Kidney (tissue), 22 donors: ENCODE results near the gene STX11. TPM values are rescaled to one million over a fixed set of nuclear protein-coding genes. Genes with fewer than 3 reads are reported as not detected.

Experiments used
- DNase-seq, 5 donors: peaks; one replicate each; pipeline ENCODE4 v3.0.0-alpha.2; 2013 to 2020
- FAIRE-seq: peaks from 2 replicates; lab custom pipeline; 2012; peaks lifted over from hg19 to GRCh38; lab: Jason Lieb, UNC
- H3K27ac ChIP-seq, 2 donors: one replicate each; pipeline ENCODE4 v1.7.0; 2013; ENCODE audit warnings: low read depth in 2 of 2, low read length in 2 of 2, inconsistent platforms in 1 of 2
- H3K27me3 ChIP-seq: one replicate; pipeline ENCODE4 v1.7.1; 2013; ENCODE audit warnings: low read length, inconsistent platforms; ENCODE audit not compliant: control insufficient read depth, insufficient read depth
- H3K36me3 ChIP-seq, 3 donors: one replicate each; pipeline versions ENCODE4 v1.7.0 to v1.7.1; 2013; ENCODE audit warnings: low read length in 3 of 3, control low read depth in 1 of 3, inconsistent platforms in 1 of 3; ENCODE audit not compliant: insufficient read depth in 3 of 3, control insufficient read depth in 2 of 3
- H3K4me1 ChIP-seq, 3 donors: one replicate each; pipeline versions ENCODE4 v1.7.0 to v1.7.1; 2013; ENCODE audit warnings: low read length in 3 of 3, inconsistent platforms in 1 of 3, low read depth in 1 of 3; ENCODE audit not compliant: control insufficient read depth in 2 of 3, insufficient read depth in 2 of 3
- H3K4me3 ChIP-seq, 3 donors: one replicate each; pipeline versions ENCODE4 v1.7.0 to v1.8.1; 2013; ENCODE audit warnings: low read length in 3 of 3, control low read depth in 1 of 3, inconsistent platforms in 1 of 3
- H3K9ac ChIP-seq, 3 donors: one replicate each; pipeline versions ENCODE4 v1.7.0 to v1.7.1; 2013; ENCODE audit warnings: low read length in 3 of 3, control low read depth in 1 of 3, inconsistent platforms in 1 of 3
- H3K9me3 ChIP-seq, 3 donors: one replicate each; pipeline versions ENCODE4 v1.7.0 to v1.7.1; 2013; ENCODE audit warnings: low read length in 3 of 3, control low read depth in 1 of 3, inconsistent platforms in 1 of 3; ENCODE audit not compliant: control insufficient read depth in 2 of 3, insufficient read depth in 1 of 3
- intact Hi-C: fragments of 100-400 bp; cut with DNase I; formaldehyde crosslinking; loops from one replicate; pipeline ENCODE4 v1.11.1; 2022
- long read RNA-seq, 10 donors: library from polyadenylated mRNA in 1 of 10; unstranded in 1 of 10; transcript quantifications; one replicate each; pipeline ENCODE4 v2.0.0 and lab custom pipeline, GENCODE V29; 2021 to 2026
- polyA plus RNA-seq: library from polyadenylated mRNA; stranded (reverse); fragments of 350-450 nt; fragmentation: Illumina TruSeq; extraction: RNeasy Lipid Tissue Mini Kit (QIAGEN cat#74804); gene quantifications from one replicate; pipeline ENCODE4 v1.2.3, GENCODE V29; 2014; ENCODE audit warnings: low read depth, low replicate concordance; ENCODE audit not compliant: insufficient read depth
- total RNA-seq: library from RNA; stranded (reverse); fragmentation: NEBNext Ultra II Directional; extraction: Animal tissue kit (Norgen Biotek cat#: 25700); gene quantifications from one replicate; pipeline ENCODE4 v1.2.1, GENCODE V29; 2021
- TF ChIP-seq, protein P1 (sequence below): IDR thresholded peaks from 3 replicates; pipeline ENCODE4 v1.5.1; 2012; ENCODE audit warnings: mild to moderate bottlenecking, moderate library complexity, borderline replicate concordance; ENCODE audit not compliant: insufficient read depth; ENCODE audit errors: extremely low read depth
- donor health status: control.
- donor health status: control.
- donor health status: control.
- donor health status: control.
- donor health status: control.
- donor health status: DM: yes; HTN: yes; CAD: no.
- donor health status: Normal renal cell carcinoma (clear cell type).

Gene STX11
- total RNA-seq: 6.7 TPM
- polyA plus RNA-seq: 2.0 TPM
- long read RNA-seq, donor 1, partial matches to known transcripts: 0 of 1 reads
- long read RNA-seq, donor 1, other reads (novel, unspliced or antisense): 0 of 1 reads
- long read RNA-seq, donor 2: 0 reads
- long read RNA-seq, donor 3: 0 reads
- long read RNA-seq, donor 4, partial matches to known transcripts: 0 of 1 reads
- long read RNA-seq, donor 4, other reads (novel, unspliced or antisense): 0 of 1 reads
- long read RNA-seq, donor 5: 0 reads
- long read RNA-seq, donor 6: 0 reads
- long read RNA-seq, donor 7, partial matches to known transcripts: 0 of 2 reads
- long read RNA-seq, donor 7, other reads (novel, unspliced or antisense): 0 of 2 reads
- long read RNA-seq, donor 8: 0 reads
- long read RNA-seq, donor 9: 0 reads
- long read RNA-seq, donor 10: 0 reads

DNA sequence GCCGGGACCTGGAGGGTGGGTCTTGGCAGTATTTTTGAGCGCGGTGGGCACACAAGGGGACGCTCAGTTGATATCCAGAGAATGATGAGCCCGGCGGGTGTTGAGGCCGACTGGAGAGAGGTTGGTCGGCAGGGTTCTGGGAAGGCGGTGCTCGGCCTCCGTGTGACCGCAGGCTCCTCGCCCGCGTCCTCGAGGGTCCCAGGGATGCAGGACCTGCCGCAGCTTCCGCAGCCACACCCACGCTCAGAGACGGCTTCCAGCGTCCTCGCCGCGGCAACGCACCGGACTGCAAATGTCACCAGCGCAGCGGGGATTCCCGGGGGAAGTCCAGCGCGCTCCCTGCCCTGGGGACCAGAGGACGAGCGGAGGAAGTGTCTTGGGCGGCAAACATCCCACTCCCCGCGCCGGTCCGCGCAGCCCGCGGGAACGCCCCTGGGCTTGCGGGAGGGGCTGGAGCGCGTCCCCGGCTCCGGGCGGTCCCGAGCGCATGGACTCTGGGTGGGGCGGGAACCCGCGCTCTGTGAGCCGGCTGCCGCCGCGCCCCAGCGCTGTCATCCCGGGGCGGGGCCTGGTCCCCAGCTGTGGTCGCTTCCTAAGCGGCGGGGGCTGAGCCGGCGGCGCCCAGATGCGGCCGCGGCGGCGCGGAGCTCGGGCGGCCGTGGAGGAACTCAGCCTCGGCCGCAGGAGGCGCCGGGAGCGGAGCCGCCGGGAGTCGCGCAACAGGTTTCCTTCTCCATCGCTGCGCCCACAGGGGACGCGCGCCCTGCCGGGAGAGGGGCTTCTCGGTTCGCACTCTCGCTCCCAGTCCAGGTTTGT is at the start of gene STX11:
TSS of gene STX11 (plus strand) at position 624 of the 816 bp plus-strand sequence. CDS start 36,111 bp downstream, outside the sequence.
- Histone ChIP-seq H3K9me3 (no peaks in the 10 kb centered on the region), H3K36me3 (no peaks in the 10 kb centered on the region), H3K9ac (peak within 1 kb of the TSS; percentile 8 to 61 (median 24)), H3K27ac (peak within 1 kb of the TSS in 1 of 2 donors; percentile 36), H3K4me1 (peaks cover 0 to 7% (median 0%) of the 10 kb centered on the region in 3 donors), H3K27me3 (peaks cover 3% of the 10 kb centered on the region), H3K4me3 (peak within 1 kb of the TSS; percentile 39 to 76 (median 66))
- DNase-seq (peak; percentile 54 to 87 (median 64)), FAIRE-seq (no peak)
- intact Hi-C loops: no loop called here
- TF ChIP-seq, protein P1, sequence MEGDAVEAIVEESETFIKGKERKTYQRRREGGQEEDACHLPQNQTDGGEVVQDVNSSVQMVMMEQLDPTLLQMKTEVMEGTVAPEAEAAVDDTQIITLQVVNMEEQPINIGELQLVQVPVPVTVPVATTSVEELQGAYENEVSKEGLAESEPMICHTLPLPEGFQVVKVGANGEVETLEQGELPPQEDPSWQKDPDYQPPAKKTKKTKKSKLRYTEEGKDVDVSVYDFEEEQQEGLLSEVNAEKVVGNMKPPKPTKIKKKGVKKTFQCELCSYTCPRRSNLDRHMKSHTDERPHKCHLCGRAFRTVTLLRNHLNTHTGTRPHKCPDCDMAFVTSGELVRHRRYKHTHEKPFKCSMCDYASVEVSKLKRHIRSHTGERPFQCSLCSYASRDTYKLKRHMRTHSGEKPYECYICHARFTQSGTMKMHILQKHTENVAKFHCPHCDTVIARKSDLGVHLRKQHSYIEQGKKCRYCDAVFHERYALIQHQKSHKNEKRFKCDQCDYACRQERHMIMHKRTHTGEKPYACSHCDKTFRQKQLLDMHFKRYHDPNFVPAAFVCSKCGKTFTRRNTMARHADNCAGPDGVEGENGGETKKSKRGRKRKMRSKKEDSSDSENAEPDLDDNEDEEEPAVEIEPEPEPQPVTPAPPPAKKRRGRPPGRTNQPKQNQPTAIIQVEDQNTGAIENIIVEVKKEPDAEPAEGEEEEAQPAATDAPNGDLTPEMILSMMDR: no peak

DNA sequence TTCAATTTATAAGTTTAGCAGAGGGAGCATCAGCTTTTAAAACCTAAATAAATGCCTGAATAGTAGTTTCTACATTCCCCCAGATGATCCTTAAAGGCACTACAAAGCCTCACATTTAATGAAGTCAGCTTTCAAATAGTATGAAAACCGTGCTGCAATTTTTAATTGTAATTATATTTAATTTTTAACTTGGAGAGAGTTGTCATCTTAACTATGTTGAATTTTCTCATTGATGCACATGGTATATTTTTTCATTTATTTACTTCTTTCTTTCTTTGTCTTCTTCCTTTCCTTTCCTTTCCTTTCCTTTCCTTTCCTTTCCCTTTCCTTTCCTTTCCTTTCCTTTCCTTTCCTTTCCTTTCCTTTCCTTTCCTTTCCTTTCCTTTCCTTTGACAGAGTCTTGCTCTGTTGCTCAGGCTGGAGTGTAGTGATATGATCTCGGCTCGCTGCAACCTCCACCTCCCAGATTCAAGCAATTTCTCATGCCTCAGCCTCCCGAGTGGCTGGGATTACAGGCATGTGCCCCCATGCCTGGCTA is 47.2 kb upstream of the STX11 start:
- no peaks in the 10 kb centered on the region for H3K36me3 ChIP-seq
- no peaks in the 10 kb centered on the region for H3K4me1 ChIP-seq
- H3K9me3 ChIP-seq: no peaks in the 10 kb centered on the region
- FAIRE-seq: no peak
- no peak overlapping the region for H3K9ac ChIP-seq
- no peak overlapping the region for H3K4me3 ChIP-seq
- H3K27me3 ChIP-seq: no peaks in the 10 kb centered on the region
- TF ChIP-seq, protein P1: no peak
- intact Hi-C loops: loop anchor here (10.0 kb wide), 1 partner anchor 112 kb away; no protein-coding TSS in a partner anchor
- no peak for DNase-seq
- H3K27ac ChIP-seq: no peak overlapping the region

DNA sequence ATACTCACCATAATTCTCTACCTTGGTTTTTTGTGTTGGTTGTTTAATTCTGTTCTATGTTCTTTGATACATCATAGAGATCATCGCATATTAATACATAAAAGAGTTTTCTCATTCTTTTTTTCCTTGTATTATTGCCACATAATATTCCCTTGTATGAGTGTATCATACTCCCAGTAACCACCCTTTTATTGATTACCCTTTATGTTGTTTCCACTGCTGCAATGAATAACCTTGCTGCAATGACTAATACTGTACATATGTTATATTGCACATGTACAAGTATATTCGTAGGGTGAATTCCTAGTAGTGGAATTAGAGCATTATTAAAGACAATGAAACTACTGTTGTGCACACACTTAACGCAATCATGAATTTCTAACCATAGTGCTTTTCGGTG is 45.8 kb upstream of the STX11 start:
- Histone ChIP-seq H3K9ac (no peak overlapping the region), H3K36me3 (no peaks in the 10 kb centered on the region), H3K27me3 (no peaks in the 10 kb centered on the region), H3K4me3 (no peak overlapping the region), H3K27ac (no peak overlapping the region), H3K4me1 (no peaks in the 10 kb centered on the region), H3K9me3 (no peaks in the 10 kb centered on the region)
- FAIRE-seq: no peak
- no peak for DNase-seq
- TF ChIP-seq, protein P1: no peak
- intact Hi-C loops: loop anchor here (10.0 kb wide), 1 partner anchor 110 kb away; no protein-coding TSS in a partner anchor
